GM21786 (cell line): ENCODE measurements around the gene CABP1.

ENCODE experiments used
- ATAC-seq: cut with Tn5 transposase; IDR thresholded peaks from one replicate; pipeline ENCODE4 v1.9.1; 2021; ENCODE audit not compliant: unreplicated experiment

Gene CABP1

DNA sequence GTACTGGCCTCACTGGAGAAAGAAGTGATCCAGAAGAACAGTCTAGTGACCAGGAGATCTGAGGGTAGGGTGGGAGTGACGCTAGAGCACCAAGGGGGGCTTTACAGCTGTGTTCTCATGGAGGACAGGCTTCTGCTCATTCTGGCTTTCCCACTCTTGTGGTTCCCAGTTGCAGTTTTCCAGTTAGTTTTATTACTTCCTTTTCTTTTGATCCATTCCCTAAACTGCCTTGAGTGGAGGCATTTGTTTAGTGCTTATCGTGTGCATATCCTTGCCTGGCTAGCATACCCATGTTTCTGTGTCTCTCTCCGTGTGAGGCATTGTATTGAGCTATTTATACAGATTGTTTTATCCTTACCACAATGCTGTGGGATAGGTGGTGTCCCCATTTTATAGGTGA is 50.6 kb downstream of the CABP1 start:
- no peak for ATAC-seq

DNA sequence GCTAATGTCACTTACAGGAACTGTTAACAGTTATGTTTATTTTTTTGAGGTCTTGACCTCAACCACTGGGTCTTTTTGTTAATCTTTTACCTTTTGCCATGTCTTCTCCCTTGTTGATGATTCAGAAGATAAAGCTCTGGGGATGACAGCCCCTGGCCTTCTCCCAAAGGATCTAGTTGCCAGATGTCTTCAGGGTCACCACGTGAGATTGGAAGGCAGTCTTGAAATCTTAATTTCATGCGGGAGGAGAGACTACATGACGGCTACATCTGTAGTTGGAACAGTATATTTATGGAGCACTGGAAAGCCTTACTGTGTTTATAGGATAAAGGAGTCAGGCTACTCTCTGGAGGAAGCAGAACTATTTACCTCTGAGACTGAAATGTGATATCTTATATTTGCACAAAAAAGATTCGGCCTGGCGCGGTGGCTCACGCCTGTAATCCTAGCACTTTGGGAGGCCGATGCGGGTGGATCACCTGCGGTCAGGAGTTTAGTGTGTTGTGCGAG is 52.2 kb downstream of the CABP1 start:
- ATAC-seq, result no peak

DNA sequence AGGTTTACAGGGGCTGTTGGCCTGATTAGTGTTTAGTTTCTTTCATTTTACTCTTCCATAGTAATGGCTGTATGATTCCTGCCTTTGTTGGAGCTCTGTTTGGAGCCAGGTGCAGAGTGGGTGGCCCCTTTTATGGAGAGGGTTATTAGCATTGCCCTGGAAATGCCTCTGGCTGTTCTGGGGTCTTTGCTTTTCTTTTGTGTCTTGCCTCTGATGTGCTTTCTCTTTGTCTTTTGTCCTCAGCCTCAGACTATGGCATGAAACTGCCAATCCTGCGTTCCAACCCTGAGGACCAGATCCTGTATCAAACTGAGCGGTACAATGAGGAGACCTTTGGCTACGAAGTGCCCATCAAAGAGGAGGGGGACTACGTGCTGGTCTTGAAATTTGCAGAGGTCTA is 53.4 kb downstream of the CABP1 start:
- no peak for ATAC-seq

DNA sequence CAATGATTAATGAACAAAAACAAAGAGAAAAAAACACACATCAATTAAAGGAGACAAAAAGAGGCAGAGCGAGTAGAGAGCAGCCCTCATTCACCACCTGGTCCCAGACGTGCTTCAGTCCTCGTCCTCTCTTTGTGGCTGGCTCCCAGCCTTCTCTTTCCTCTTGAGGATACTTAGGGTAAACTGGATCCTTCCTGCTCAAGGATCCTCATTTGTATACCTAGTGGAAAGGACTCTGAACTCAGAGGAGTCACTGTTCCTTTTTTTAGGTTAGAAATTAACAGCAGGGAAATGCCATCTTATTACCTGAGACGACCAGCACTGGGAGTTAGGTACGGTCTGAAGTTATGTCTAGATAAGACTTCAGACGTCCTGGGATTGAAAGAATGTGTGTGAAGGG is 56.2 kb downstream of the CABP1 start:
- no peak for ATAC-seq

DNA sequence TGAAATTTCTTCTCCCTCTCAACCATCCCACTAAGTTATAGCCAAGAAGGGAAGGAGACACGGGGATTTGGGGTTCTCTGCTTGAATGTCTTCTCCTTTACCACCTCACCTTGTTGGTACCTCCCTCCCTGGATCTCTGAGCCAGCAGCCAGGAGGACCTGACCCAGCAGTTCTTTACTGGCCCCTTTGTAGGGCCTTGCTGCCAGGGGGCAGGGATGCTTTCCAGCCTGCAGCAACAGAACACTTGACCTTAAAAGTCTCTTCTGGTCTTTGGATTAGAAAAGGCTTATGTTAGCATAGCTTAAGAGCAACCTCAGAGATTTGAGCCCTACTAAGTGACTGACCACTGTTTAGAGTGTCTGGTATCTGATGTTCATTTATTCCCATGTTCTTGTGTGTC is 56.9 kb downstream of the CABP1 start:
- ATAC-seq, result no peak

DNA sequence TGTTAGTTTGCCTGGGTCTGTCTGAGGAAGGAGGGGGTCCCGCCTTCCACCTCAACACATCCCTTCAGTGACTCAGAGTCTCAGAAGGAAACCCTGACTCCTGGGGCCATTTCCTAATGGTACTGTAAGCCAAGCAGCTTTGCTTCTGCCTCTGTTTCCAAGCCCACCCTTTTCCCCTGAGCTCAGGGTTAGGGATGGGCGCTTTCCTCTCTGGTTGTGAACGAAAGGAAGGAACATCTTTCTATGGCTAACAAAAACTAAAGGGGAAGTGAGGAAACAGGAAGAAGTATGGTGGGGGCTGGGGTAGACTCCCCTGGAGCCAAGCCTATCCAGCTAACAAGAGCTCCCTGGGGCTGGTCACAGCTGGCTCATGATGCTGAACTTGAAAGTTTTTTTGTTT is 58.2 kb downstream of the CABP1 start:
- no peak for ATAC-seq

DNA sequence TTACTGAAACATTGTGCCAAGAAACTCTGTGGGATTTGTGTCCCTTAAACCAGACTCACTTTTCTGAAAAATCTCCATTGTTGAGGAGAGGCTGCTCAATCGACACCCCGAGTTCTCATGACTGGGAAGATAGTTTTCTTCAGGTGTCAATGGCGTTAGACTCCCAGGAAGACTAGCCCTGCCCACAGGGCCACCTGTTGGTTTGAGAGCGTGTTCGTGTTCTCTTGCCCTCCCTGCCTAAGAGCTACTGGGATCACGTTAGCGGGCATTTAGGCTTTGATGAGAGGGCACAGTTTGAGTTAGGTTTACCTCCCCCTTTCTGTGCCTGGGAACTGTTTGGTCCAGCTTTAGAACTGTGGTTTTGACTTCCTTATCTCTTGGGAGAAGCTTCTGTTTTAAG is 59.1 kb downstream of the CABP1 start:
- ATAC-seq, result no peak

DNA sequence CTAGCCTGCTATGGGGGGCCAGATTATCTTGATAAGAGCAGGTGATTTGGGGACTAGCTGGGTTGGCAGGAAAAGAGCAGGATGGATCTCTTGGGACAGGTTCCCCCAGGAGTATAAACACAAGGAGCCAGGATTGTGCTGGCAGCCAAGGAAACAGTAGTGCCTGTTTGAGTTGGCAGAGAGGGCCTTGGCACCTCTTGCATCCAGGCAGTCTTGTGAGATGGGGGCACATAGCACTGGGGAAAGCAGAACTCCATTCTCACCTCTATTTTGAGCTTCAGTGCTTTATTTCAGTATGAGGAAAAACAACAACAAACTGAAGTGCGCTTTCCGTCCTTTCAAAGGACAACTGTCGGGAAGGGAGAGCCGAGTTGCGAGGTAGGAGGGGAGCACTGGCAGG is 60.5 kb downstream of the CABP1 start:
- ATAC-seq, result no peak

DNA sequence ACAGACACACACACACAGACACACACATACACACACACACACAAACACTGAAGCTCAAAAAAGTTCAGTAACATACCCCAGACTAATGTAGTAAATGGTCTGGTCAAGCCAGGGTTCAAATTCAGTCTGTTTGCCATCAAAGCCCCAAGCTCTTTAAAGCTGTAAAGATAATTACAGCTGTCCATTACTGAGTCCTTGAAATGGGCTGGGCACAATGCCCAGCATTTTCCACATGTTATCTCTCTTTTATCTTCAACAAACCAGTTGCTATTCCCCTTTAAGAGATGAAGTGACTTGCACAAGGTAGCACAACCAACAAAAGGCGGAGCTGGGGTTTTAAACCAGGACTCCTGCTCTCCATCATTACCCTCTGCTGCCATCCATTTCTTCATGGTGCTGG is 62.2 kb downstream of the CABP1 start:
- no peak for ATAC-seq

DNA sequence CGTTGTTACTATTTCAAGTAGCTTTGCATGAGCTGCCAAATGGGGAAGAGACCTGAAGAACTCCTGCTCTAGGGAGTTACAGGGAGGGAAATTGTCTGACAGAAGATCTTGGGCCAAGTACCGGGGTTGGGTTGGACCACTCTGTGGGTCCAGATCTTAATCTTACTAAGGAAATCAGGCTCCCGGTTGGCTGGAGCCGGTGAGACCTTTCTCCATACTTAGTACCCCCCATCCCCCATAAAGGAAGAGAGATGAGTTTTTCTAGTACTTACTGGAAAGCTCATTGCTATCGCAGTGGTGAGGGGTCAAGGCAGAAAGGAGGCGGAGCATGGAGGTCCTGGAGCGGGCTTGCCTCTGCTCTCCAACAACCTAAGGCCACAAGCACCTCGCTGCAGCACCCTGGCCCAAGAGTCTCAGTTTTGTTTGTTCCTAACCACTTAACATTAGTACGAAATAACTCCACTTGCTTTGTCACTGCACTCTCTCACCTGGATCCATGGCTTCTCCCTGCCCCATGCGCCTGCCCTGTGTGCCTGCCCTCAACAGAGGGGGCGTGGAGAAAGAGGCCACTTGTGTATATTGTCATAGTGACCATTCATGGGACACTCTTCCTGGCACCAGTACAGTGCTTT is 63.0 kb downstream of the CABP1 start:
- ATAC-seq, result no peak

DNA sequence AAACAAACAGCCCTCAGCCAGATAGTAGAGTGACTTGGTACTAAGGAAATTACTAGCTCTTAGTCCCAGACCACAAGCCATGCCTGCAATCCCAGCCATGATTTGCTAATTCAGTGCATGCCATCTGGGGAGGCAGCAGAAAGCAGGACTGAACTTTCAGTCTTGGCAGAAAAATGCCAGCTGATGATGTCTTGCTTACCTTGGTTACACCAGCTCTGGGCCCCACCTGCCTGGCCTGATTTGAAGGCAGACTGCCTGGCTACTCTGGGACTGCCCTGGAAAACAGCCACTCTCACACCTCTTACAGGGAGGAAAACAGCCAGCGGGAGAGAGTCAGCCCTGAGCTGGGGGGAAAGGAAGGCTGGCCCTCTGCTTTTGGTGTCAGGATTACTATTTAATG is 65.2 kb downstream of the CABP1 start:
- ATAC-seq, result no peak

DNA sequence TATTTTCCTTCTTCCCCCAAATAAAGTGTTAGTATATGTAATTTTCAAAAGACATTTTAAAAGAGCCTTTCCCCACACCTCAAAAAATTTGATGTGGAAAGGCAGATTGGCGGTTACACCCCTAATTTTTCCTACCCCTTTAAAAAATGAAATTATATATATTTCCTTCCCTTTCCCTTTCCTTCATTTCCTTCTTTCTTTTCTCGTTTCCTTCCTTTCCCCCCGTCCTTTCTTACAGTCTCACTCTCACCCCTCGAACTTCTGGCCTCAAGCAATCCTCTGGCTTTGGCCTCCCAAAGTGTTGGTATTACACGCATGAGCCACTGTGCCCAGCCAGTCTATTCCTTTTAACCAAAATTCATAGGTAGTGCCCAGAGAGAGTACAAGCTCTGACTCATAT is 65.6 kb downstream of the CABP1 start:
- no peak for ATAC-seq

DNA sequence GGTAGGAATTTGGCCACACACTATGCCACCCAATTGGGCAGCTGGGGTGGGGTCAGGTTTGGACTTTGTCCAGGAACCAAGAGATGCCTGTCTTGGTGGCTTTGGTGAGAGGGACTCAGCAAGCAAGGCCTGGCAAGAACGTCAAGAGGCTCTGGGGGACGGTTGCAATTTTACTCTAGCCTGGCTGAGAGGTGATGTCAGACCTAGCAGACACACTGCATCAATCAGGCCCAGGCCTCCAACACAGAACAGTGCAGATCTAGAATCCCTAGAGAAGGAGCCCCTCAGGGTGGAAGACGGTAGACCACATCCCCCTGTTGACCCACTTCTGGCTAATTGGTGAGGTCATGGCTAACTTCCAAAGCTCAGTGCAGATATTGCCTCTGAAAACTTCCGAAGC is 68.2 kb downstream of the CABP1 start:
- ATAC-seq, result no peak

DNA sequence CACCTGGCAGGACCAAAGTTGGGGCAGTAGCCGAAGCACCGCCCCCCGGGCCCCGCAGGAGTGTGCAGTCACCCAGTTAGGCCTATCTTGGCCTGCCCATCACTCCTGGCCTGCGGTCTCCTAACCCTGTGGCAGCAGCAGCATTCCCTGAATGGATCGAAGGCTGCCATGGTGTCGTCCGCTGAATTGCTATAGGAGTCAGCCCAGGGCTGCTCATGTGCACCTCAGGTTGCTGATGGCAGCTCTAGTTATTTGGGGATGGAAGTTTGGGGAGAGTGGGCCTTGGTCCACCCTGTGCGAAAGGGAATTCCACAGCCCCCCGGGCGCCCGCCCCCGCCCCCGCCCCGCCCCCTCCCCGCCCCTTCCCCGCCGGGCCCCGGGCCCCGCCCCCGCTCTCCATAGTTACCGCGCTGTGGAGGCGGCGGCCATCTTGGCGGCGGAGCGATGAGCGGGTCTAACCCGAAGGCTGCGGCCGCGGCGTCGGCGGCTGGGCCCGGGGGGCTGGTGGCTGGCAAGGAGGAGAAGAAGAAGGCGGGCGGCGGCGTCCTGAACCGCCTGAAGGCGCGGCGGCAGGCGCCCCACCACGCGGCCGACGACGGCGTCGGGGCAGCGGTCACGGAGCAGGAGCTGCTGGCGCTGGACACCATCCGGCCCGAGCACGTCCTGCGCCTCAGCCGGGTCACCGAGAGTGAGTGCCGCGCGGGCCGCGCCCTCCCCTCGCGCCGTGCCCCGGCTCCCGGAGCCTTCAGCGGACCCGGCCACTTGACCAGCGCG is 69.8 kb downstream of the CABP1 start, which contains the start of gene UNC119B:
Gene UNC119B (plus strand): TSS at position 428 of the 774 bp plus-strand sequence. CDS start 17 bp downstream, at position 445.
- no peak for ATAC-seq

DNA sequence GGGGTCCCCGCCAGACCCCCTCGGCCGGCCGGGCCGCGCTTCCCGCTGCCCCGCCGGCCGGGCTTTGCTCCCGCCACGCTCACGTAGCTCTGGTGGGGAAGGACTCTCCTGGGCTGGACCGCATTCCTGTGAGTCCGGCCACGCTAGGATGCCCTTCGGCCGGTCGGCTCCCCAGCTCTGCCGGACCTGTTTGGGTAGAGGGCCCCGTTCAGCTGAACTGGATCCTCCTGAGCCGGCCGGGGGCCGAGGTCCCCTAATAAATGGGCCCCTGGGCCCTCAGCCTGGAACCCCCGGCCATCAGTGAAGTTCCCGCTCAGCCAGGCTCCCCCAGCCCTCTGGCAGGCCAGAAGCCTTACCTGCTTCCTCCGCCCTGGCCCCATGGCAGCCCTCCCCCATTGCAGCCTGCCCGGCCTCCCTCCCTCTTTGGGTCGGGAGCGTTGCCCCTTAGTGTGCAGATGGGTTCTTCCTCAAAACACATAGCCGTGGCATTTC is 70.4 kb downstream of the CABP1 start:
- no peak for ATAC-seq

DNA sequence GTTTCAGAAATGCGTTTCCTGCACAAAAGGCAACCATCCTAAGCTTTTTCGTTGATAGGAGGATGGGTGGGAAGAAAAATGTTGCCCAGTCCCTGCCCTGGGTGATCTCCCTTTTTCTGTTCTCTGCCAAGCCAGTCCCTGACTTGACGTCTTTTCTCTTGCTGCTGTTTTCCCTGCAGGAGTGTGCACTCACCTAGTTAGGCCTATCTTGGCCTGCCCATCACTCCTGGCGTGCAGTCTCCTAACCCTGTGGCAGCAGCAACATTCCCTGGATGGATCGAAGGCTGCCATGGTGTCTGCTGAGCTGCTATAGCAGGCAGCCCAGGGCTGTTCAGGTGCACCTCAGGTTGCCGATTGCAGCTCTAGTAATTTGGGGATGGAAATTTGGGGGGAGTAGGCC is 71.0 kb downstream of the CABP1 start:
- no peak for ATAC-seq

DNA sequence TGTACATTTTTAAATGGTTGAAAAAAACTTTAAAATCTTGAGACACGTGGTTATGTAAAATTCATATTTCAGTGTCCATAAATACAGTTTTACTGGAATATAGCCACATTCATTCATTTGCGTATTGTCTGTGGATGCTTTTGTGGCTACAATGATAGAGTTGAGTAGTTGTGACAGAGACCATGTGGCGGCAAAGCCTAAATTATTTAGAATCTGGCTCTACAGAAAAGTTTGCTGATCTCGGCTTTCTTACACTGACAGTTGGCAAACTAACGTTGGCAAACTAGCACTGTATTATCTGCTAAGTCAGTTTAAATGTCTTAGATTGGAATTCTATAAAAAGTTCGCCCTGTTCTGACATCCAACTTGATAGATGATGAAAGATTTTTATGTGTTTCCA is 72.2 kb downstream of the CABP1 start:
- ATAC-seq, result no peak

DNA sequence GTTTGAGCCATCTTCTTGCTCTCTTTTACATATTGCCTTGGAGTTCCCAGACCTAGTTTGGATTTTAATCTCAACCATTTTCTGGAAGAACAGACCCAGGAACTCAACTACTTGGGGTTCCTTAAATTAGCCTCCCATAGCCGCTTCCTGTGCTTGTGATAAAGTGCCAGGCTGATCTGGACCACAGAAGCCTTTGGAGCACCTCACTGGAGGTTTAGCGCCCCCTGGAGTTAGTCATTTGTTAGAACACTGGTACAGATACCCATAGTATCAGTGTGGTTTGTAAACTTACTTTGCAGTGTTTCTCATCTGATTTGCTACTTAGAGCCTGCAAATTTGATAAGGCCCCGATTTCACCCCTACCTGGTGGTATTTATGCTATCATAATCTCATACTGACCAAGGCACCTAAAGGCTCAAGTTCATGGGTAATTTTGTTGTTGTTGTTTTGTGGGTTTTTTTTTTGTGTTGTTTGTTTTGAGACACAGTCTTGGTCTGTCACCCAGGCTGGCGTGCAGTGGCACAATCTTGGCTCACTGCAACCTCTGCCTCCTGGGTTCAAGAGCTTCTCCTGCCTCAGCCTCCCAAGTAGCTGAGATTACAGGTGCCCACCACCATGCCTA is 73.5 kb downstream of the CABP1 start:
- ATAC-seq, result no peak
